Measurements from ENCODE around the gene STK40. TPM values are rescaled to one million over a fixed set of nuclear protein-coding genes. Genes with fewer than 3 reads are reported as not detected.

The STK40 gene
- total and polyA plus RNA-seq, 9 of the 15 experiments (the other 6 are each of a cell fraction or from before 2014, with no cell fraction given), result 0.69 to 94.3 (median 39.1) TPM

GRCh38 chr1:36386265-36387140, 779 bp upstream of the STK40 start (continued):
- peak; percentile 92 for TF ChIP-seq CTBP1 (IDR thresholded peaks at IDR 0.05; ENCODE audit: borderline replicate concordance)
- TF ChIP-seq SMARCC2 (IDR thresholded peaks at IDR 0.05; ENCODE audit: low read depth), result peak; percentile 92
- TF ChIP-seq GTF2F1 (IDR thresholded peaks at IDR 0.05; ENCODE audit: low read depth, low read length), result no peak
- no peak for TF ChIP-seq EHMT2 (IDR thresholded peaks at IDR 0.05)
- peak; percentile 97 for TF ChIP-seq SMARCA4 (IDR thresholded peaks at IDR 0.05)
- no peak for TF ChIP-seq THRAP3 (IDR thresholded peaks at IDR 0.05; ENCODE audit: borderline replicate concordance)
- no peak for TF ChIP-seq SAFB (IDR thresholded peaks at IDR 0.05; ENCODE audit: borderline replicate concordance, low read depth, low read length)
- TF ChIP-seq GTF2E2 (tag; IDR thresholded peaks at IDR 0.05), result peak; percentile 98
- peak; percentile 70; the same call in 1 of the 2 replicates for TF ChIP-seq FOXP1 (CRISPR knock-in tag; IDR thresholded peaks at IDR 0.05)
- TF ChIP-seq MLX (CRISPR knock-in tag; conservative IDR thresholded peaks at IDR 0.05), result no peak; a peak in 1 of 4 replicates
- TF ChIP-seq ZNF518B (CRISPR knock-in tag; IDR thresholded peaks at IDR 0.05), result no peak
- no peak for TF ChIP-seq HNRNPLL (IDR thresholded peaks at IDR 0.05; ENCODE audit: low read depth, low read length, poor library complexity, severe bottlenecking)
- TF ChIP-seq KDM1A (IDR thresholded peaks at IDR 0.05), result peak; percentile 53 to 80
- peak; percentile 84 for TF ChIP-seq SOX6 (IDR thresholded peaks at IDR 0.05)
- no peak for TF ChIP-seq SNAPC5 (CRISPR knock-in tag; IDR thresholded peaks at IDR 0.05)
- no peak for TF ChIP-seq TAL1 (IDR thresholded peaks at IDR 0.05)
